ENCODE results near the gene ERMARD.

DNA sequence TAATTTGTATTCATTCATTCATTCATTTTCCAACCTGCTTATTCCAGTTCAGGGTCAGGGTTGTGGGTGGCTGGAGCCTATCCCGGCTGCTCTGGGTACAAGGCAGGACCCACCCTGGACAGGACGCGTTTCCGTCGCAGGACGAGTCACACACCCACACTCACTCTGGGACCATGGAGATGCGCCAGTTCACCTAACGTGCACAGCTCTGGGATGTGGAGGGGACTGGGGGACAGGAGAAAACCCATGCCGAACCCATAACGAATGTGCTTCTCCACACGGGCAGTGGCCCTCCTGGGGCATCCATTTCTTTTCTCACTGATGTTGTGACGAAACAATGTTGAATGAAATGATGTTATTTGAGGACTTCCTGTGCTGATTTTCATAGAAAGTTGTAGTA, 26.5 kb downstream of the ERMARD start:
- TF ChIP-seq EZH2 (IDR thresholded peaks at IDR 0.05) (no peak), POLR2AphosphoS5 (IDR thresholded peaks at IDR 0.05; ENCODE audit: borderline replicate concordance, low read depth, low read length) (no peak)

Data from SK-N-MC (cell line).